HEK293 (cell line): ENCODE measurements around the gene TOP2A.

ENCODE experiments used
- CTCF ChIA-PET: fragments of 350-600 bp; formaldehyde crosslinking; extraction: SDS; loops from one replicate; lab custom pipeline; 2021; ENCODE audit warnings: antibody characterized with exemption; lab: Yijun Ruan, JAX
- POLR2A ChIA-PET: fragments of 300-600 bp; formaldehyde crosslinking; extraction: SDS; loops from one replicate; lab custom pipeline; 2020; ENCODE audit warnings: antibody characterized with exemption, inconsistent platforms; lab: Yijun Ruan, JAX
- H3K27ac ChIP-seq: fragments of 200-500 bp; sonication (Bioruptor generic); 2 replicates; pipeline ENCODE4 v1.5.1; 2014; ENCODE audit warnings: low read depth, low read length, control low read depth, inconsistent platforms; ENCODE audit errors: extremely low read depth
- H3K36me3 ChIP-seq, 2 experiments: fragments of 200-500 bp in 1 of 2; sonication (Bioruptor generic) in 1 of 2; 1 replicate in 1 of 2; 2 replicates in 1 of 2; pipeline ENCODE4 v1.5.1; 2014 to 2017; ENCODE audit warnings: inconsistent platforms in 2 of 2, low read length in 2 of 2; ENCODE audit not compliant: control insufficient read depth in 2 of 2, insufficient read depth in 1 of 2
- H3K4me1 ChIP-seq: fragments of 200-500 bp; sonication (Bioruptor generic); 2 replicates; pipeline ENCODE4 v1.5.1; 2014; ENCODE audit warnings: mild to moderate bottlenecking, low read length, inconsistent platforms; ENCODE audit not compliant: control insufficient read depth, insufficient read depth
- H3K4me3 ChIP-seq: 2 replicates; pipeline ENCODE4 v1.5.1; 2011; ENCODE audit warnings: low read depth, mild to moderate bottlenecking, control low read depth, low read length, moderate library complexity
- H3K9me3 ChIP-seq: fragments of 200-500 bp; sonication (Bioruptor generic); 2 replicates; pipeline ENCODE4 v1.5.1; 2014; ENCODE audit warnings: low read depth, low read length, inconsistent platforms; ENCODE audit not compliant: control insufficient read depth, insufficient read depth
- GLIS1 ChIP-seq: fragments of 450-650 bp; formaldehyde crosslinking; IDR thresholded peaks from 2 replicates; pipeline ENCODE4 v1.5.1; 2016; ENCODE audit warnings: missing biosample characterization, missing genetic modification characterization
- GLIS2 ChIP-seq: fragments of 450-650 bp; formaldehyde crosslinking; IDR thresholded peaks from 2 replicates; pipeline ENCODE4 v1.5.1; 2016; ENCODE audit warnings: missing biosample characterization, missing genetic modification characterization
- KLF16 ChIP-seq: fragments of 450-650 bp; formaldehyde crosslinking; IDR thresholded peaks from 2 replicates; pipeline ENCODE4 v1.5.1; 2017; ENCODE audit warnings: missing biosample characterization, missing genetic modification characterization
- RBAK ChIP-seq: fragments of 450-650 bp; formaldehyde crosslinking; IDR thresholded peaks from 2 replicates; pipeline ENCODE4 v1.5.1; 2016; ENCODE audit warnings: missing biosample characterization, missing genetic modification characterization
- ZBTB8A ChIP-seq: fragments of 450-650 bp; formaldehyde crosslinking; IDR thresholded peaks from 2 replicates; pipeline ENCODE4 v1.5.1; 2016; ENCODE audit warnings: missing biosample characterization, missing genetic modification characterization
- ZIC2 ChIP-seq: fragments of 450-650 bp; formaldehyde crosslinking; IDR thresholded peaks from 2 replicates; pipeline ENCODE4 v1.5.1; 2016; ENCODE audit warnings: missing biosample characterization, missing genetic modification characterization
- ZNF341 ChIP-seq: fragments of 450-650 bp; formaldehyde crosslinking; IDR thresholded peaks from 2 replicates; pipeline ENCODE4; 2016; ENCODE audit warnings: low read depth, missing biosample characterization, missing genetic modification characterization
- ZNF394 ChIP-seq: fragments of 450-650 bp; formaldehyde crosslinking; IDR thresholded peaks from 2 replicates; pipeline ENCODE4 v1.5.1; 2016; ENCODE audit warnings: missing biosample characterization, missing genetic modification characterization, mild to moderate bottlenecking, moderate library complexity, borderline replicate concordance
- ZNF423 ChIP-seq: fragments of 450-650 bp; formaldehyde crosslinking; IDR thresholded peaks from 2 replicates; pipeline ENCODE4 v1.5.1; 2016; ENCODE audit warnings: missing biosample characterization, missing genetic modification characterization
- ZNF600 ChIP-seq: fragments of 450-650 bp; formaldehyde crosslinking; IDR thresholded peaks from 2 replicates; pipeline ENCODE4 v1.5.1; 2016; ENCODE audit warnings: missing biosample characterization, missing genetic modification characterization
- ZNF670 ChIP-seq: fragments of 450-650 bp; formaldehyde crosslinking; IDR thresholded peaks from 2 replicates; pipeline ENCODE4 v1.5.1; 2016; ENCODE audit warnings: missing biosample characterization, missing genetic modification characterization, low read depth
- ZSCAN30 ChIP-seq: fragments of 450-650 bp; IDR thresholded peaks from 2 replicates; pipeline ENCODE4 v1.5.1; 2018; ENCODE audit warnings: missing biosample characterization, mild to moderate bottlenecking, missing genetic modification characterization, moderate library complexity
- TF ChIP-seq, protein P1 (sequence below): fragments of 450-650 bp; formaldehyde crosslinking; IDR thresholded peaks from 2 replicates; pipeline ENCODE4; 2016; ENCODE audit warnings: missing biosample characterization, missing genetic modification characterization
- TF ChIP-seq, protein P2 (sequence below): fragments of 450-650 bp; formaldehyde crosslinking; IDR thresholded peaks from 2 replicates; pipeline ENCODE4 v1.5.1; 2016; ENCODE audit warnings: missing biosample characterization, missing genetic modification characterization
- TF ChIP-seq, protein P3 (sequence below): fragments of 450-650 bp; formaldehyde crosslinking; IDR thresholded peaks from 2 replicates; pipeline ENCODE4 v1.5.1; 2016; ENCODE audit warnings: missing biosample characterization, missing genetic modification characterization
- TF ChIP-seq, protein P4 (sequence below): fragments of 450-650 bp; formaldehyde crosslinking; IDR thresholded peaks from 2 replicates; pipeline ENCODE4 v1.5.1; 2016; ENCODE audit warnings: missing biosample characterization, missing genetic modification characterization
- TF ChIP-seq, protein P5 (sequence below): fragments of 450-650 bp; formaldehyde crosslinking; IDR thresholded peaks from 2 replicates; pipeline ENCODE4 v1.5.1; 2016; ENCODE audit warnings: missing biosample characterization, missing genetic modification characterization
- TF ChIP-seq, protein P6 (sequence below): sonication (generic); formaldehyde crosslinking; IDR thresholded peaks from 2 replicates; pipeline ENCODE4 v1.8.1; 2022; ENCODE audit warnings: mild to moderate bottlenecking, moderate library complexity, missing genetic modification reagents
- TF ChIP-seq, protein P7 (sequence below): fragments of 450-650 bp; formaldehyde crosslinking; optimal IDR thresholded peaks from 2 replicates; pipeline ENCODE3; 2016; ENCODE audit warnings: missing biosample characterization, mild to moderate bottlenecking, missing genetic modification characterization

Gene TOP2A

DNA sequence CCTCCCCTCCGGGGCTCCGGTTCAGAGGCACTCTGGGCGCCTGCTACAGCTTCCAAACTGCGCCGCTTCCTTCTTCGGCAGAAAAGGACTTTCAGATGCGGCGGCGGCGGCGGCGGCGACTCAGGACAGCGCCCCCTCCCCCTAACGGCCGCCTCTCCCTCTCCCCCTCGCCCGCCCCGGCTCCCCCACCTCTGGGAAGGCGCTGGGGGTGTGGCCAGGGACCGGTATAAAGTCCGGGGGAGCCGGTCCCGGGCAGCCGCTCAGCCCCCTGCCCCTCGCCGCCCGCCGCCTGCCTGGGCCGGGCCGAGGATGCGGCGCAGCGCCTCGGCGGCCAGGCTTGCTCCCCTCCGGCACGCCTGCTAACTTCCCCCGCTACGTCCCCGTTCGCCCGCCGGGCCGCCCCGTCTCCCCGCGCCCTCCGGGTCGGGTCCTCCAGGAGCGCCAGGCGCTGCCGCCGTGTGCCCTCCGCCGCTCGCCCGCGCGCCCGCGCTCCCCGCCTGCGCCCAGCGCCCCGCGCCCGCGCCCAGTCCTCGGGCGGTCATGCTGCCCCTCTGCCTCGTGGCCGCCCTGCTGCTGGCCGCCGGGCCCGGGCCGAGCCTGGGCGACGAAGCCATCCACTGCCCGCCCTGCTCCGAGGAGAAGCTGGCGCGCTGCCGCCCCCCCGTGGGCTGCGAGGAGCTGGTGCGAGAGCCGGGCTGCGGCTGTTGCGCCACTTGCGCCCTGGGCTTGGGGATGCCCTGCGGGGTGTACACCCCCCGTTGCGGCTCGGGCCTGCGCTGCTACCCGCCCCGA, 25.7 kb upstream of the TOP2A start, which contains the start of gene IGFBP4:
IGFBP4 (plus strand) TSS at position 255 of the 792 bp plus-strand sequence; CDS start at position 541, 286 bp downstream.
- peak within 1 kb of the TSS; percentile 46; the same call in 1 of the 2 replicates for H3K27ac ChIP-seq
- ChIA-PET CTCF (interaction anchor here (0.6 to 9.9 kb wide), 21 partner anchors 10 to 439 kb away, joined by 3 to 194 read pairs (median 4); no protein-coding TSS in a partner anchor), POLR2A (interaction anchor here (0.7 to 2.2 kb wide), 4 partner anchors 26 to 90 kb away, joined by 3 to 13 read pairs (median 6); partner anchors contain the start of gene TOP2A)
- no peaks in the 10 kb centered on the region for H3K9me3 ChIP-seq
- H3K36me3 ChIP-seq: no peaks in the 10 kb centered on the region
- H3K4me3 ChIP-seq: peak within 1 kb of the TSS; percentile 16
- TF ChIP-seq ZNF670 (tag by site-specific recombination) (no peak), ZBTB8A (tag by site-specific recombination) (peak; percentile 86), KLF16 (tag by site-specific recombination) (0 out of 2 replicates have a peak, but pooled peaks have one; percentile 26), GLIS2 (tag by site-specific recombination) (peak; percentile 83), GLIS1 (tag by site-specific recombination) (peak; percentile 70), RBAK (tag by site-specific recombination) (no peak), ZNF600 (tag by site-specific recombination) (0 out of 2 replicates have a peak, but pooled peaks have one; percentile 86), ZIC2 (peak; percentile 97), ZNF423 (0 out of 2 replicates have a peak, but pooled peaks have one; percentile 62), ZSCAN30 (peak; percentile 77; the same call in 1 of the 2 replicates), ZNF394 (peak; percentile 76; the same call in 1 of the 2 replicates), ZNF341 (tag by site-specific recombination) (peak; percentile 70)
- TF ChIP-seq, protein P1, sequence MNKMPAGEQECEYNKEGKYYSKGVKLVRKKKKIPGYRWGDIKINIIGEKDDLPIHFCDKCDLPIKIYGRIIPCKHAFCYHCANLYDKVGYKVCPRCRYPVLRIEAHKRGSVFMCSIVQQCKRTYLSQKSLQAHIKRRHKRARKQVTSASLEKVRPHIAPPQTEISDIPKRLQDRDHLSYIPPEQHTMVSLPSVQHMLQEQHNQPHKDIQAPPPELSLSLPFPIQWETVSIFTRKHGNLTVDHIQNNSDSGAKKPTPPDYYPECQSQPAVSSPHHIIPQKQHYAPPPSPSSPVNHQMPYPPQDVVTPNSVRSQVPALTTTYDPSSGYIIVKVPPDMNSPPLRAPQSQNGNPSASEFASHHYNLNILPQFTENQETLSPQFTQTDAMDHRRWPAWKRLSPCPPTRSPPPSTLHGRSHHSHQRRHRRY (tag by site-specific recombination): no peak
- TF ChIP-seq, protein P2, sequence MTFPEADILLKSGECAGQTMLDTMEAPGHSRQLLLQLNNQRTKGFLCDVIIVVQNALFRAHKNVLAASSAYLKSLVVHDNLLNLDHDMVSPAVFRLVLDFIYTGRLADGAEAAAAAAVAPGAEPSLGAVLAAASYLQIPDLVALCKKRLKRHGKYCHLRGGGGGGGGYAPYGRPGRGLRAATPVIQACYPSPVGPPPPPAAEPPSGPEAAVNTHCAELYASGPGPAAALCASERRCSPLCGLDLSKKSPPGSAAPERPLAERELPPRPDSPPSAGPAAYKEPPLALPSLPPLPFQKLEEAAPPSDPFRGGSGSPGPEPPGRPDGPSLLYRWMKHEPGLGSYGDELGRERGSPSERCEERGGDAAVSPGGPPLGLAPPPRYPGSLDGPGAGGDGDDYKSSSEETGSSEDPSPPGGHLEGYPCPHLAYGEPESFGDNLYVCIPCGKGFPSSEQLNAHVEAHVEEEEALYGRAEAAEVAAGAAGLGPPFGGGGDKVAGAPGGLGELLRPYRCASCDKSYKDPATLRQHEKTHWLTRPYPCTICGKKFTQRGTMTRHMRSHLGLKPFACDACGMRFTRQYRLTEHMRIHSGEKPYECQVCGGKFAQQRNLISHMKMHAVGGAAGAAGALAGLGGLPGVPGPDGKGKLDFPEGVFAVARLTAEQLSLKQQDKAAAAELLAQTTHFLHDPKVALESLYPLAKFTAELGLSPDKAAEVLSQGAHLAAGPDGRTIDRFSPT: peak; percentile 57; the same call in 1 of the 2 replicates
- TF ChIP-seq, protein P3, sequence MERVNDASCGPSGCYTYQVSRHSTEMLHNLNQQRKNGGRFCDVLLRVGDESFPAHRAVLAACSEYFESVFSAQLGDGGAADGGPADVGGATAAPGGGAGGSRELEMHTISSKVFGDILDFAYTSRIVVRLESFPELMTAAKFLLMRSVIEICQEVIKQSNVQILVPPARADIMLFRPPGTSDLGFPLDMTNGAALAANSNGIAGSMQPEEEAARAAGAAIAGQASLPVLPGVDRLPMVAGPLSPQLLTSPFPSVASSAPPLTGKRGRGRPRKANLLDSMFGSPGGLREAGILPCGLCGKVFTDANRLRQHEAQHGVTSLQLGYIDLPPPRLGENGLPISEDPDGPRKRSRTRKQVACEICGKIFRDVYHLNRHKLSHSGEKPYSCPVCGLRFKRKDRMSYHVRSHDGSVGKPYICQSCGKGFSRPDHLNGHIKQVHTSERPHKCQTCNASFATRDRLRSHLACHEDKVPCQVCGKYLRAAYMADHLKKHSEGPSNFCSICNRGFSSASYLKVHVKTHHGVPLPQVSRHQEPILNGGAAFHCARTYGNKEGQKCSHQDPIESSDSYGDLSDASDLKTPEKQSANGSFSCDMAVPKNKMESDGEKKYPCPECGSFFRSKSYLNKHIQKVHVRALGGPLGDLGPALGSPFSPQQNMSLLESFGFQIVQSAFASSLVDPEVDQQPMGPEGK (tag by site-specific recombination): peak; percentile 47; the same call in 1 of the 2 replicates
- TF ChIP-seq, protein P4, sequence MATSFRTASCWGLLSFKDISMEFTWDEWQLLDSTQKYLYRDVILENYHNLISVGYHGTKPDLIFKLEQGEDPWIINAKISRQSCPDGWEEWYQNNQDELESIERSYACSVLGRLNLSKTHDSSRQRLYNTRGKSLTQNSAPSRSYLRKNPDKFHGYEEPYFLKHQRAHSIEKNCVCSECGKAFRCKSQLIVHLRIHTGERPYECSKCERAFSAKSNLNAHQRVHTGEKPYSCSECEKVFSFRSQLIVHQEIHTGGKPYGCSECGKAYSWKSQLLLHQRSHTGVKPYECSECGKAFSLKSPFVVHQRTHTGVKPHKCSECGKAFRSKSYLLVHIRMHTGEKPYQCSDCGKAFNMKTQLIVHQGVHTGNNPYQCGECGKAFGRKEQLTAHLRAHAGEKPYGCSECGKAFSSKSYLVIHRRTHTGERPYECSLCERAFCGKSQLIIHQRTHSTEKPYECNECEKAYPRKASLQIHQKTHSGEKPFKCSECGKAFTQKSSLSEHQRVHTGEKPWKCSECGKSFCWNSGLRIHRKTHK (tag by site-specific recombination): no peak
- TF ChIP-seq, protein P5, sequence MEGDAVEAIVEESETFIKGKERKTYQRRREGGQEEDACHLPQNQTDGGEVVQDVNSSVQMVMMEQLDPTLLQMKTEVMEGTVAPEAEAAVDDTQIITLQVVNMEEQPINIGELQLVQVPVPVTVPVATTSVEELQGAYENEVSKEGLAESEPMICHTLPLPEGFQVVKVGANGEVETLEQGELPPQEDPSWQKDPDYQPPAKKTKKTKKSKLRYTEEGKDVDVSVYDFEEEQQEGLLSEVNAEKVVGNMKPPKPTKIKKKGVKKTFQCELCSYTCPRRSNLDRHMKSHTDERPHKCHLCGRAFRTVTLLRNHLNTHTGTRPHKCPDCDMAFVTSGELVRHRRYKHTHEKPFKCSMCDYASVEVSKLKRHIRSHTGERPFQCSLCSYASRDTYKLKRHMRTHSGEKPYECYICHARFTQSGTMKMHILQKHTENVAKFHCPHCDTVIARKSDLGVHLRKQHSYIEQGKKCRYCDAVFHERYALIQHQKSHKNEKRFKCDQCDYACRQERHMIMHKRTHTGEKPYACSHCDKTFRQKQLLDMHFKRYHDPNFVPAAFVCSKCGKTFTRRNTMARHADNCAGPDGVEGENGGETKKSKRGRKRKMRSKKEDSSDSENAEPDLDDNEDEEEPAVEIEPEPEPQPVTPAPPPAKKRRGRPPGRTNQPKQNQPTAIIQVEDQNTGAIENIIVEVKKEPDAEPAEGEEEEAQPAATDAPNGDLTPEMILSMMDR (tag by site-specific recombination): peak; percentile 76
- TF ChIP-seq, protein P6, sequence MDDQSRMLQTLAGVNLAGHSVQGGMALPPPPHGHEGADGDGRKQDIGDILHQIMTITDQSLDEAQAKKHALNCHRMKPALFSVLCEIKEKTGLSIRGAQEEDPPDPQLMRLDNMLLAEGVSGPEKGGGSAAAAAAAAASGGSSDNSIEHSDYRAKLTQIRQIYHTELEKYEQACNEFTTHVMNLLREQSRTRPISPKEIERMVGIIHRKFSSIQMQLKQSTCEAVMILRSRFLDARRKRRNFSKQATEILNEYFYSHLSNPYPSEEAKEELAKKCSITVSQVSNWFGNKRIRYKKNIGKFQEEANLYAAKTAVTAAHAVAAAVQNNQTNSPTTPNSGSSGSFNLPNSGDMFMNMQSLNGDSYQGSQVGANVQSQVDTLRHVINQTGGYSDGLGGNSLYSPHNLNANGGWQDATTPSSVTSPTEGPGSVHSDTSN (CRISPR knock-in tag): peak; percentile 38; the same call in 1 of the 2 replicates
- TF ChIP-seq, protein P7, sequence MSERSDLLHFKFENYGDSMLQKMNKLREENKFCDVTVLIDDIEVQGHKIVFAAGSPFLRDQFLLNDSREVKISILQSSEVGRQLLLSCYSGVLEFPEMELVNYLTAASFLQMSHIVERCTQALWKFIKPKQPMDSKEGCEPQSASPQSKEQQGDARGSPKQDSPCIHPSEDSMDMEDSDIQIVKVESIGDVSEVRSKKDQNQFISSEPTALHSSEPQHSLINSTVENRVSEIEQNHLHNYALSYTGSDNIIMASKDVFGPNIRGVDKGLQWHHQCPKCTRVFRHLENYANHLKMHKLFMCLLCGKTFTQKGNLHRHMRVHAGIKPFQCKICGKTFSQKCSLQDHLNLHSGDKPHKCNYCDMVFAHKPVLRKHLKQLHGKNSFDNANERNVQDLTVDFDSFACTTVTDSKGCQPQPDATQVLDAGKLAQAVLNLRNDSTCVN (tag by site-specific recombination): peak; percentile 48
- no peaks in the 10 kb centered on the region; the same call in 1 of the 2 replicates for H3K4me1 ChIP-seq
